GM18517 (cell line): Measurements from ENCODE around the gene FSTL5.
"Not testable (repeated sequence)": the region's sequence is repeated elsewhere in the genome, so short reads cannot be mapped to it uniquely, and the experiment has no call there.

Source experiments
- ATAC-seq: cut with Tn5 transposase; IDR thresholded peaks from one replicate; pipeline ENCODE4 v1.9.1; 2021; ENCODE audit warnings: mild to moderate bottlenecking, moderate library complexity; ENCODE audit not compliant: unreplicated experiment

The FSTL5 gene

GRCh38 chr4:161881370-161881769, 282.4 kb downstream of the FSTL5 start:
- no peak for ATAC-seq

- ATAC-seq: no peak
These were observed 294.3 kb downstream of the FSTL5 start for GRCh38 chr4:161869511-161869910.

- ATAC-seq: no peak
These were observed 307.0 kb downstream of the FSTL5 start for GRCh38 chr4:161856711-161857326.

GRCh38 chr4:161850631-161851030, 313.2 kb downstream of the FSTL5 start:
- no peak for ATAC-seq

GRCh38 chr4:161841759-161842158, 322.0 kb downstream of the FSTL5 start:
- ATAC-seq: no peak

GRCh38 chr4:161829591-161829990, 334.2 kb downstream of the FSTL5 start:
- ATAC-seq: no peak

- ATAC-seq: peak; percentile 64
These were observed 335.7 kb downstream of the FSTL5 start for GRCh38 chr4:161828061-161828460.

- ATAC-seq: no peak
These were observed 336.8 kb downstream of the FSTL5 start for GRCh38 chr4:161827013-161827412.

GRCh38 chr4:161823450-161823849, 340.4 kb downstream of the FSTL5 start:
- ATAC-seq: no peak

GRCh38 chr4:161822174-161822573, 341.6 kb downstream of the FSTL5 start:
- ATAC-seq: no peak

GRCh38 chr4:161817914-161818313, 345.9 kb downstream of the FSTL5 start:
- no peak for ATAC-seq

- ATAC-seq: no peak
These were observed 346.8 kb downstream of the FSTL5 start for GRCh38 chr4:161816958-161817357.

GRCh38 chr4:161815841-161816240, 348.0 kb downstream of the FSTL5 start:
- no peak for ATAC-seq

GRCh38 chr4:161813889-161814288, 349.9 kb downstream of the FSTL5 start:
- ATAC-seq: no peak

- ATAC-seq: no peak
These were observed 350.4 kb downstream of the FSTL5 start for GRCh38 chr4:161813389-161813788.

GRCh38 chr4:161803171-161803570, 360.6 kb downstream of the FSTL5 start:
- no peak for ATAC-seq

GRCh38 chr4:161799710-161800109, 364.1 kb downstream of the FSTL5 start:
- no peak for ATAC-seq

GRCh38 chr4:161792991-161793390, 370.8 kb downstream of the FSTL5 start:
- no peak for ATAC-seq

GRCh38 chr4:161791796-161792556, 371.8 kb downstream of the FSTL5 start:
- no peak for ATAC-seq

GRCh38 chr4:161767116-161767515, 396.7 kb downstream of the FSTL5 start:
- ATAC-seq: no peak

GRCh38 chr4:161762796-161763195, 401.0 kb downstream of the FSTL5 start:
- ATAC-seq: no peak

- ATAC-seq: no peak
These were observed 403.8 kb downstream of the FSTL5 start for GRCh38 chr4:161760008-161760407.

GRCh38 chr4:161758412-161758811, 405.4 kb downstream of the FSTL5 start:
- not testable (repeated sequence) for ATAC-seq
